AML-193 (cell line): Measurements from ENCODE around the gene OPHN1.
"Not testable (repeated sequence)": the region's sequence is repeated elsewhere in the genome, so short reads cannot be mapped to it uniquely, and the experiment has no call there.

Source experiments
- DNase-seq, 2 experiments: peaks; one replicate each; lab custom pipeline; 2025; lab: John Stamatoyannopoulos, UW

Gene OPHN1

GRCh38 chrX:68175562-68175961 is 257.7 kb downstream of the OPHN1 start:
- DNase-seq, result no peak

GRCh38 chrX:68163441-68163840 is 269.9 kb downstream of the OPHN1 start:
- DNase-seq, result no peak

GRCh38 chrX:68147848-68148247 is 285.4 kb downstream of the OPHN1 start:
- DNase-seq, result no peak

GRCh38 chrX:68146054-68146453 is 287.2 kb downstream of the OPHN1 start:
- peak in 1 of 2 experiments; percentile 6 for DNase-seq

GRCh38 chrX:68139791-68140190 is 293.5 kb downstream of the OPHN1 start:
- no peak for DNase-seq

GRCh38 chrX:68133181-68133580 is 300.1 kb downstream of the OPHN1 start:
- no peak for DNase-seq

GRCh38 chrX:68132749-68133148 is 300.5 kb downstream of the OPHN1 start:
- DNase-seq, result no peak

- DNase-seq, result no peak
Observed at GRCh38 chrX:68121835-68122234, 311.5 kb downstream of the OPHN1 start.

- no peak for DNase-seq
Observed at GRCh38 chrX:68121371-68121770, 311.9 kb downstream of the OPHN1 start.

- DNase-seq, result no peak
Observed at GRCh38 chrX:68115371-68115770, 317.9 kb downstream of the OPHN1 start.

- DNase-seq, result no peak
Observed at GRCh38 chrX:68114573-68115129, 318.6 kb downstream of the OPHN1 start.

- no peak for DNase-seq
Observed at GRCh38 chrX:68113837-68114572, 319.3 kb downstream of the OPHN1 start.

- no peak for DNase-seq
Observed at GRCh38 chrX:68112321-68112720, 321.0 kb downstream of the OPHN1 start.

GRCh38 chrX:68109162-68109561 is 324.1 kb downstream of the OPHN1 start:
- no peak for DNase-seq

- no peak for DNase-seq
Observed at GRCh38 chrX:68098431-68098830, 334.9 kb downstream of the OPHN1 start.

GRCh38 chrX:68090266-68090665 is 343.0 kb downstream of the OPHN1 start:
- no peak for DNase-seq

- no peak for DNase-seq
Observed at GRCh38 chrX:68087526-68087925, 345.8 kb downstream of the OPHN1 start.

- no peak for DNase-seq
Observed at GRCh38 chrX:68086709-68087108, 346.6 kb downstream of the OPHN1 start.

GRCh38 chrX:68084765-68085164 is 348.5 kb downstream of the OPHN1 start:
- DNase-seq, result no peak

- no peak for DNase-seq
Observed at GRCh38 chrX:68083510-68083909, 349.8 kb downstream of the OPHN1 start.

GRCh38 chrX:68079961-68080360 is 353.3 kb downstream of the OPHN1 start:
- DNase-seq, result no peak

GRCh38 chrX:68078801-68079200 is 354.5 kb downstream of the OPHN1 start:
- DNase-seq, result not testable (repeated sequence)

GRCh38 chrX:68077378-68077777 is 355.9 kb downstream of the OPHN1 start:
- no peak for DNase-seq

GRCh38 chrX:68072041-68072440 is 361.3 kb downstream of the OPHN1 start:
- no peak for DNase-seq
